Measurements from ENCODE around the gene SRD5A1.

SRD5A1 gene

GRCh38 chr5:6692906-6693305, 59.7 kb downstream of the SRD5A1 start:
- DNase-seq: no peak

GRCh38 chr5:6698696-6699095, 65.5 kb downstream of the SRD5A1 start:
- no peak for DNase-seq

GRCh38 chr5:6699357-6699756, 66.1 kb downstream of the SRD5A1 start:
- DNase-seq: no peak

- DNase-seq: no peak
Observed at GRCh38 chr5:6700074-6700684, 66.9 kb downstream of the SRD5A1 start.

GRCh38 chr5:6700685-6701355, 67.6 kb downstream of the SRD5A1 start:
- no peak for DNase-seq

GRCh38 chr5:6701491-6701890, 68.3 kb downstream of the SRD5A1 start:
- no peak for DNase-seq

- no peak for DNase-seq
Observed at GRCh38 chr5:6702633-6703032, 69.4 kb downstream of the SRD5A1 start.

- no peak for DNase-seq
Observed at GRCh38 chr5:6703806-6704205, 70.6 kb downstream of the SRD5A1 start.

- DNase-seq: no peak
Observed at GRCh38 chr5:6704361-6704851, 71.2 kb downstream of the SRD5A1 start.

GRCh38 chr5:6705088-6705487, 71.8 kb downstream of the SRD5A1 start:
- DNase-seq: no peak

- no peak for DNase-seq
Observed at GRCh38 chr5:6705959-6706358, 72.7 kb downstream of the SRD5A1 start.

GRCh38 chr5:6707852-6708251, 74.6 kb downstream of the SRD5A1 start:
- DNase-seq: no peak

- no peak for DNase-seq
Observed at GRCh38 chr5:6708814-6709213, 75.6 kb downstream of the SRD5A1 start.

- DNase-seq: no peak
Observed at GRCh38 chr5:6710070-6710469, 76.8 kb downstream of the SRD5A1 start.

GRCh38 chr5:6710551-6711318, 77.5 kb downstream of the SRD5A1 start:
- DNase-seq: no peak

- DNase-seq: no peak
Observed at GRCh38 chr5:6711409-6712141, 78.3 kb downstream of the SRD5A1 start.

GRCh38 chr5:6712142-6712576, 78.9 kb downstream of the SRD5A1 start:
- DNase-seq: peak; percentile 60 to 86

GRCh38 chr5:6712577-6713273, 79.5 kb downstream of the SRD5A1 start:
- DNase-seq: peak; percentile 86 to 96

- no peak for DNase-seq
Observed at GRCh38 chr5:6713274-6714225, 80.3 kb downstream of the SRD5A1 start, which contains the start of gene TENT4A. TSS of gene TENT4A (plus strand) at chr5:6713432. CDS start at chr5:6713984, 552 bp downstream.

- no peak for DNase-seq
Observed at GRCh38 chr5:6714226-6715041, 81.2 kb downstream of the SRD5A1 start.

All from SW 1271 (cell line).